Kidney epithelial cell (primary cell): ENCODE results near the gene SLC6A19. TPM values are rescaled to one million over a fixed set of nuclear protein-coding genes. Genes with fewer than 3 reads are reported as not detected.

Experiments
- DNase-seq: peaks from one replicate; pipeline ENCODE4 v3.0.0-alpha.2; 2010; ENCODE audit warnings: low read depth
- H3K27me3 ChIP-seq: 2 replicates; pipeline ENCODE4 v1.6.0; 2011; ENCODE audit warnings: low read length; ENCODE audit not compliant: control insufficient read depth, insufficient read depth
- H3K36me3 ChIP-seq: 2 replicates; pipeline ENCODE4 v1.5.1; 2011; ENCODE audit warnings: low read length; ENCODE audit not compliant: control insufficient read depth, insufficient read depth
- H3K4me3 ChIP-seq: 2 replicates; pipeline ENCODE4 v1.5.1; 2011; ENCODE audit warnings: low read depth, mild to moderate bottlenecking, control low read depth, low read length
- total RNA-seq: library from RNA; depleted of rRNA; stranded (reverse); fragments of >200 nt; gene quantifications from 2 replicates; pipeline ENCODE4 v1.2.3, GENCODE V29; 2015
- TF ChIP-seq, protein P1 (sequence below): IDR thresholded peaks from 2 replicates; pipeline ENCODE4 v1.5.1; 2011; ENCODE audit warnings: mild to moderate bottlenecking, moderate library complexity, low read length, control low read depth, inconsistent platforms; ENCODE audit not compliant: insufficient read depth, poor library complexity, severe bottlenecking

The SLC6A19 gene
- total RNA-seq, 1 donor from 2014 or later = not detected

DNA sequence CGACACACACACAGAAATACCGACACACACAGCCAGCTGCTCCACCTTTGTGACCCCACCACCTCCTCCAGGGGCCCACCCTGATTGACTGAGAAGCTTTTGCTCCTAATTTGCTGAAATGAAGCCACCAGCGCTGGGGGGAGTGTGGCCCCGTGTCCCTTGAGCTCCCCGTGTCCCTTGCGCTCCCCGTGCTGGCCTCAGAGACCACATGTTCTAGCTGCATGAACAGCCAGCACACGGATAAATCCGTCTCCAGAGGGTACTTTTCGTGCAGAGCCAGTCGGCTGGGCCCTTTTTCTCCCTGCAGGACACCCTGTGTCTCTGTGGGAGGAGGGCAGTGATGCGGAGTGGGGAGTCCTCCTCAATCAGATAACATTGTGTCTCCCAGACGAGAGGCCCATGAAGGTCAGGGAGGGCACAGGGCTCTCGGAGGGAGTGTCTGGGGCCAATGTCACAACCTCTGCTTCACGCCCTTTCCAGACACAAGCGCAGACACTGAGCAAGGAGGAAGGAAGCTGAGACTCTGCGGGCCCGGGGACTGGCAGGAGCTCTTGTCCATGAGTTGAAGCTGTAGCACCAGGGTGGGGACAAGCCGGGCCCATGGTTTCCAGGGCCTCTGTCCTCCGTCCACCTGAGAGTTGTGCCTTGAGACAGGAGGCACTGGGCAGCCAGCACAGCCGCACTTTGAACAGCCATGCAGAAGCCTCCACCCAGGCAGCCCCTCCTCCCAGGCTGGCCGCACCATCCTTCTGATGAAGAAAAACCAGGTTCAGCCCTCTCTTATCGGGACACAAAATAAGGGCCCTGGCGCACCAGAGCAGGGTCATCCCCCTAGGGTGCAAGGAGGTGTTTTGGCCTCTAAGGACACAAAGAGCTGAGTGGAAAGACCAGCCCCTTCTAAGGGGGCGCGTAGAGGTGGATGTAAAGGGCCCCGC, 36.4 kb upstream of the SLC6A19 start:
- H3K4me3 ChIP-seq = no peak overlapping the region
- H3K36me3 ChIP-seq = no peaks in the 10 kb centered on the region
- peaks cover 6% of the 10 kb centered on the region for H3K27me3 ChIP-seq
- TF ChIP-seq, protein P1, sequence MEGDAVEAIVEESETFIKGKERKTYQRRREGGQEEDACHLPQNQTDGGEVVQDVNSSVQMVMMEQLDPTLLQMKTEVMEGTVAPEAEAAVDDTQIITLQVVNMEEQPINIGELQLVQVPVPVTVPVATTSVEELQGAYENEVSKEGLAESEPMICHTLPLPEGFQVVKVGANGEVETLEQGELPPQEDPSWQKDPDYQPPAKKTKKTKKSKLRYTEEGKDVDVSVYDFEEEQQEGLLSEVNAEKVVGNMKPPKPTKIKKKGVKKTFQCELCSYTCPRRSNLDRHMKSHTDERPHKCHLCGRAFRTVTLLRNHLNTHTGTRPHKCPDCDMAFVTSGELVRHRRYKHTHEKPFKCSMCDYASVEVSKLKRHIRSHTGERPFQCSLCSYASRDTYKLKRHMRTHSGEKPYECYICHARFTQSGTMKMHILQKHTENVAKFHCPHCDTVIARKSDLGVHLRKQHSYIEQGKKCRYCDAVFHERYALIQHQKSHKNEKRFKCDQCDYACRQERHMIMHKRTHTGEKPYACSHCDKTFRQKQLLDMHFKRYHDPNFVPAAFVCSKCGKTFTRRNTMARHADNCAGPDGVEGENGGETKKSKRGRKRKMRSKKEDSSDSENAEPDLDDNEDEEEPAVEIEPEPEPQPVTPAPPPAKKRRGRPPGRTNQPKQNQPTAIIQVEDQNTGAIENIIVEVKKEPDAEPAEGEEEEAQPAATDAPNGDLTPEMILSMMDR = no peak
- DNase-seq = no peak

DNA sequence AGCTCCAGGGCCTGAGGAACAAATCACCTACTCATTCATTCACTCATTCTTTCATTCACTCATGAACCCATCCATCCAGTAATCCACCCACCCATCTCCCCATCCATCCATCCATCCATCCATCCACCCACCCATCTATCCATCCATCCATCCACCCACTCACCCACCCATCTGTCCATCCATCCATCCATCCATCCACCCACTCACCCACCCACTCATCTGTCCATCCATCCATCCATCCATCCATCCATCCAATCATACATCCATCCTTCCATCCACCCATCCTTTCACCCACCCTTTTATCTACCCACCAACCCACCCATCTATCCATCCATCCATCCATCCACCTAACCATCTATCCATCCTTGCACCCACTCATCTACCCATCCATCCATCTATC, 35.5 kb upstream of the SLC6A19 start:
- no peak for DNase-seq
- no peak overlapping the region for H3K4me3 ChIP-seq
- TF ChIP-seq, protein P1 = no peak
- no peaks in the 10 kb centered on the region for H3K36me3 ChIP-seq
- peaks cover 6% of the 10 kb centered on the region for H3K27me3 ChIP-seq

DNA sequence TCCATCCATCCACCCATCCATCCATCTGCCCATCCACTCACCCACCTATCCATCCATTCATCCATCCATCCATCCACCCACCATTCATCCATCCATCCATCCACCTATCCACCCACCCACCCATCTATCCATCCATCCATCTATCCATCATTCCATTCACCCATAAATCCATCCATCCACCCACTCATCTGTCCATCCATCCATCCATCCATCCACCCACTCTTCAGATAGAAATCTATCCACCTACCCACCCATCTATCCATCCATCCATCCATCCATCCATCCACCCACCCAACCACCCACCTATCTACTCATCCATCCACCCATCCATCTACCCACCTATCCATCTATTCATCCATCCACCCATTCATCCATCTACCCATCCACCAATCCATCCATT, 35.0 kb upstream of the SLC6A19 start:
- Histone ChIP-seq H3K27me3 (peaks cover 6% of the 10 kb centered on the region), H3K36me3 (no peaks in the 10 kb centered on the region), H3K4me3 (no peak overlapping the region)
- DNase-seq = no peak
- TF ChIP-seq, protein P1 = no peak

DNA sequence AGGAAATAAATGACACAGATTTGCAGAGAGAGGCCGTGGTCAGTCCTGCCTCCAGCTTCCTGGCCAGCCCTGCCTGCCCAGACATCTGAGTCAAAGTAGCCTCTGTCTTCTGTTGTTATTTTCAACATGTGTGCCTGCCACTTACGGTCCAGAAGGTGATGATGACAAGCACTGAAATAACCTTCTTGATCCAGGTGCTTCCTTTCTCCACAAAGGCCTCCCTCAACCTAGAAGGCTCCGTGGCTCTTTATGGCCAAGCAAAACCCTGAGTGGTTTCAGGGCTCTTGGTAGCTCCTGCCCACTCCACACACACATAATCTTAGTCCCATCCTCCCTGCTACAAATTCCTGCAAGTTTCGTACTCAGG, 34.1 kb upstream of the SLC6A19 start:
- TF ChIP-seq, protein P1 = no peak
- H3K27me3 ChIP-seq = peaks cover 6% of the 10 kb centered on the region
- no peak for DNase-seq
- no peaks in the 10 kb centered on the region for H3K36me3 ChIP-seq
- no peak overlapping the region for H3K4me3 ChIP-seq

DNA sequence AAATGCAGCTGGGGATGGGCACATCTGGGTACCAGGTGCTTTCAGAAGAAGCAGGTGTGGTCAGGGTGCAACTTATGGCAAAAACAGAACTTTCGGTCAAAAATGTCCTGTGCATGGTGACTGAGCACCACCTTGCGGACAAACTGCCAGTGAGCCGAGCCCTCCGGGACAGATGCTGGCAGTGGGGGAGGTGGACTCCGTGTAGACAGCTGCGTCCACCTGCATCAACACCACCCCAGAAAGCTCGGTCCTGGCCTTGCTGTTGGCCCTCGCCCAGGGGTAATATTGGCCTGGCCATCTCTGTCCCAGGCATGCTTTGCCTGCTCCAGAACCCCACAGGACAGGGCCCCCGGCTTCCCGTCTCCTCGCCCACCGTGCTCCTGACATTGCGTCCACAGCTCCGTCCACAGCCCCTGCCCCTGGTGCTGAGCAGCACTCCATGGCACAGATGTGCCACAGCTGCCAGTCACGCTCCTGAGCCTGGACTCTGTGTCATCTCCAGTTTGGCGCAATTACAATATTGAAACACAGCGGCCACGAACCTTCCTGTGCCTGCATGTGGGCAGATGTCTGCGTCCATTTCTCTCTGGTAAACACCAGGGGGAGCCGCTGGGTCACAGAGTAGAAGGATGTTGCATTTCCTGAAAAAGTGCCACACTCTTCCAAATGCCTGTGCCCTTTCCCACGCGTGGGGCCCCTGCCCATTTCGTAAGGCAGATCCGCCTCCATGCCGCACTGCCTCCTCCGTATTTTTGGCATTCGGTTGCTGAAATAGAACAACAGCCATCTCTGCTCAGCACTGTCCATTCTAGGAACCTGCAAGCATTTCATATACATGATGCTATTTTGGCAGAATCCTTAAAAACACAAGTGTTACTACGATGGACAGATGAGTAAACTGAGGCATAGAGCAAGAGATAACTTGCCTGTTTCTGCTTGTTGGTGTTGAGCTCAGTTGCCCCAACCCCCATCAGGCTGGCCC, 33.4 kb upstream of the SLC6A19 start:
- no peak overlapping the region for H3K4me3 ChIP-seq
- TF ChIP-seq, protein P1 = peak; percentile 77

More for the DNA sequence above, 33.4 kb upstream of the SLC6A19 start:
- no peaks in the 10 kb centered on the region for H3K36me3 ChIP-seq
- peaks cover 6% of the 10 kb centered on the region for H3K27me3 ChIP-seq
- peak; percentile 19 for DNase-seq
